T-cell (primary cell): ENCODE data around the gene ERCC2. TPM values are rescaled to one million over a fixed set of nuclear protein-coding genes. Genes with fewer than 3 reads are reported as not detected.

Source experiments
- ATAC-seq, 4 experiments: fragments of 200-7000 bp in 3 of 4; fragments of 150-1000 bp in 1 of 4; cut with Tn5 transposase; replicated peaks in 1 of 4; 1 replicate in 3 of 4; 2 replicates in 1 of 4; pipeline ENCODE4 v1.10.0; 2021; ENCODE audit warnings: moderate library complexity in 3 of 4, mild to moderate bottlenecking in 2 of 4, moderate number of reproducible peaks in 1 of 4
- CTCF ChIA-PET, 2 donors: fragments of 300-600 bp; sonication (Branson Sonifier 250); formaldehyde crosslinking; loops; one replicate each; lab custom pipeline; 2022; ENCODE audit warnings: antibody characterized with exemption in 2 of 2; lab: Charles Lee
- POLR2A ChIA-PET, 2 donors: fragments of 300-600 bp; sonication (Branson Sonifier 250); formaldehyde crosslinking; loops; one replicate each; lab custom pipeline; 2022; ENCODE audit warnings: antibody characterized with exemption in 2 of 2; lab: Charles Lee
- DNase-seq, 35 experiments: peaks; one replicate each; pipeline versions ENCODE4 v3.0.0 to v3.0.0-alpha.2; 2013 to 2023
- H3K27ac ChIP-seq: one replicate; pipeline ENCODE4 v1.5.1; 2013; ENCODE audit warnings: low read length
- H3K27me3 ChIP-seq, 2 experiments: replicated peaks in 1 of 2; 1 replicate in 1 of 2; 2 replicates in 1 of 2; pipeline versions ENCODE4 v1.6.1 to v1.7.0; 2013; ENCODE audit warnings: low read length in 1 of 2, mixed read lengths in 1 of 2; ENCODE audit not compliant: control insufficient read depth in 2 of 2, insufficient read depth in 2 of 2; ENCODE audit errors: extremely low read depth in 1 of 2
- H3K36me3 ChIP-seq, 2 donors: 1 replicate in 1 of 2; 2 replicates in 1 of 2; pipeline versions ENCODE4 v1.6.1 to v1.7.0; 2013; ENCODE audit warnings: low read length in 1 of 2; ENCODE audit not compliant: control insufficient read depth in 2 of 2, insufficient read depth in 1 of 2; ENCODE audit errors: extremely low read depth in 1 of 2
- H3K4me1 ChIP-seq, 2 experiments: 1 replicate in 1 of 2; 2 replicates in 1 of 2; pipeline versions ENCODE4 v1.6.1 to v1.7.0; 2013; ENCODE audit warnings: low read length in 2 of 2, mixed read lengths in 1 of 2; ENCODE audit not compliant: insufficient read depth in 2 of 2, control insufficient read depth in 1 of 2; ENCODE audit errors: extremely low read depth in 1 of 2
- H3K4me3 ChIP-seq, 2 donors: 1 replicate in 1 of 2; 2 replicates in 1 of 2; pipeline versions ENCODE4 v1.5.1 to v1.7.0; 2013; ENCODE audit warnings: mild to moderate bottlenecking in 2 of 2, low read length in 1 of 2, moderate library complexity in 1 of 2; ENCODE audit not compliant: control insufficient read depth in 1 of 2; ENCODE audit errors: extremely low read depth in 1 of 2
- H3K9me3 ChIP-seq: 2 replicates; pipeline ENCODE4 v1.7.0; 2013
- H3K27ac Mint-ChIP-seq, 2 donors: one replicate each; pipeline ENCODE4 v1.8.0; 2020 to 2021; ENCODE audit warnings: mild to moderate bottlenecking in 2 of 2, mixed read lengths in 2 of 2
- H3K27me3 Mint-ChIP-seq, 2 donors: one replicate each; pipeline ENCODE4 v1.8.0; 2021 to 2022; ENCODE audit warnings: mixed read lengths in 2 of 2
- H3K36me3 Mint-ChIP-seq: one replicate; pipeline ENCODE4 v1.8.0; 2021; ENCODE audit warnings: mixed read lengths
- H3K4me1 Mint-ChIP-seq, 3 donors: one replicate each; pipeline ENCODE4 v1.8.0; 2020 to 2022; ENCODE audit warnings: mixed read lengths in 3 of 3, mild to moderate bottlenecking in 1 of 3
- H3K4me3 Mint-ChIP-seq, 3 donors: one replicate each; pipeline ENCODE4 v1.8.0; 2020 to 2022; ENCODE audit warnings: mild to moderate bottlenecking in 3 of 3, mixed read lengths in 3 of 3, moderate library complexity in 3 of 3
- H3K9me3 Mint-ChIP-seq, 3 donors: one replicate each; pipeline ENCODE4 v1.8.0; 2020 to 2022; ENCODE audit warnings: mixed read lengths in 3 of 3
- WGBS: methylation state at CpG from one replicate; pipeline ENCODE4 v1.1.5; 2013; ENCODE audit warnings: missing lambda C conversion rate; ENCODE audit not compliant: insufficient coverage; 5-methylcytosine and 5-hydroxymethylcytosine counted together
- total RNA-seq, 35 experiments: library from RNA in 6 of 35; stranded (reverse) in 6 of 35; fragments of 120-200 nt in 1 of 35; gene quantifications; one replicate each; pipeline versions ENCODE4 v1.2.1 to v1.2.4 and lab custom pipeline; 2013 to 2026

The ERCC2 gene
- total RNA-seq, 5 donors from 2014 or later (not counting 1 experiment from before 2014, with no cell fraction given): 14.5 to 23.2 (median 21.3) TPM

DNA sequence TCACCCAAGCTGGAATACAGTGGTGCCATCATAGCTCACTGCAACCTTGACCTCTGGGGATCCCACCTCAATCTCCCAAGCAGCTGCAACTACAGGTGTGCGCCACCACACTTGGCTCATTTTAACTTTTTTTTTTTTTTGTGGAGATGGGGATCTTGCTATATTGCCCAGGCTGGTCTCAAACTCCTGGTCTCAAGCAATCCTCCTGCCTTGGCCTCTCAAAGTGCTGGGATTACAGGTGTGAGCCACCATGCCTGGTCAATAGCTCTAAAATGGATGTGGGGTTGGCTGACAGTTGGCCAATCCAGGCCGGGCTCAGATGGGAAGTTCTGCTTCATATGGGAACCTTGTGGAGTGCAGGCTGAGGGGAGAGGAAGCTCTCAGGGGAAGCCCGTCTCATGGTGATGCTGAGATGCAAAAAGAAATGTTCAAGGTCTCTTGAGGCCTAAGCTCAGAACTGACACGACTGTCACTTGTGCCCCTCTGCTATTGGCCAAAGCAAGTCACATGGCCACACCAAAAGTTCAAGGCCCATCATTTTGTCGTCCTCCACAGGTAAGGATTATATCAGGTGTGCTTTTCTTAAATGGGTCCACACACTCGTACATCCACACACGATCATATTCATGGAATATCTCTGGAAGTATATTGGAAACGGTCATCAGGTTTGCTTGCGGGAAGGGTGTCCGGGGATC, 36.6 kb downstream of the ERCC2 start:
- POLR2A ChIA-PET: interaction anchor here in 1 of 2 donors (0.6 kb wide), 2 partner anchors 10 to 209 kb away, joined by 3 to 4 read pairs; no protein-coding TSS in a partner anchor
- no peak for ATAC-seq

DNA sequence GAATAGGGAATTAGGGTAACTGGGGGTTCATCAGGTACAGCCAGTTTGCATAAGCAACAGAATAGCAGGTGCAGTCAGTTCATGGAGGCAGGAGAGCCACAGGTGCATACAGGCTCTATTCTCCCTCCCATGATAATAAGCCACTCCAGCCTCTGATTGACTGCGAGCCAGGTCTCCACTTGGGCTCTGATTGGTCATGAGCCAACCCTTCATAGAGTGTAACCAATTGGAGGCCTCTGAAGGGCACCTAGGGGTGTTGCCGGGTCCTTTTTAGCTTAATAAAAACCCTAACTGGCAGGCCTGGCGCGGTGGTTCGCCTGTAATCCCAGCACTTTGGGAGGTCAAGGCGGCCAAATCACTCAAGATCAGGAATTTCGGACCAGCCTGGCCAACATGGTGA, 39.0 kb downstream of the ERCC2 start:
- Mint-ChIP-seq H3K27me3 (peaks cover 2 to 5% of the 10 kb centered on the region in 2 donors), H3K27ac (no peak overlapping the region), H3K36me3 (no peaks in the 10 kb centered on the region), H3K4me3 (no peak overlapping the region), H3K9me3 (no peaks in the 10 kb centered on the region), H3K4me1 (no peaks in the 10 kb centered on the region)
- H3K4me1 ChIP-seq: no peaks in the 10 kb centered on the region
- ChIA-PET POLR2A (no interaction called here), CTCF (no interaction called here)
- H3K4me3 ChIP-seq: no peak overlapping the region
- DNase-seq: no peak
- no peaks in the 10 kb centered on the region for H3K36me3 ChIP-seq
- H3K27me3 ChIP-seq: peaks cover 0 to 24% of the 10 kb centered on the region in 2 experiments
- no peak overlapping the region for H3K27ac ChIP-seq
- WGBS: 82% methylated on average over 7 of the region's 7 CpGs
- H3K9me3 ChIP-seq: no peaks in the 10 kb centered on the region
- ATAC-seq: no peak

More for the DNA sequence above, 36.6 kb downstream of the ERCC2 start:
- Mint-ChIP-seq H3K4me3 (no peak overlapping the region), H3K27ac (no peak overlapping the region), H3K9me3 (no peaks in the 10 kb centered on the region), H3K27me3 (peaks cover 10 to 11% of the 10 kb centered on the region in 2 donors), H3K4me1 (peaks cover 3 to 6% (median 3%) of the 10 kb centered on the region in 3 donors), H3K36me3 (no peaks in the 10 kb centered on the region)
- 85% methylated on average over 3 of the region's 10 CpGs for WGBS
- no peak overlapping the region for H3K4me3 ChIP-seq
- CTCF ChIA-PET: interaction anchor here in 1 of 2 donors (0.6 kb wide), 1 partner anchor 67 kb away, joined by 5 read pairs; no protein-coding TSS in a partner anchor
- H3K27ac ChIP-seq: no peak overlapping the region
- DNase-seq: no peak
- no peaks in the 10 kb centered on the region for H3K36me3 ChIP-seq
- H3K4me1 ChIP-seq: peaks cover 0 to 5% of the 10 kb centered on the region in 2 experiments
- peaks cover 0 to 37% of the 10 kb centered on the region in 2 experiments for H3K27me3 ChIP-seq
- H3K9me3 ChIP-seq: no peaks in the 10 kb centered on the region

GRCh38 chr19:45327404-45328143, 42.8 kb downstream of the ERCC2 start:
- no peaks in the 10 kb centered on the region for H3K9me3 Mint-ChIP-seq
- peaks cover 12 to 27% of the 10 kb centered on the region in 2 donors for H3K27me3 Mint-ChIP-seq
- H3K4me3 Mint-ChIP-seq: no peak overlapping the region
- no peak overlapping the region for H3K27ac Mint-ChIP-seq
- WGBS: 66% methylated on average over 6 of the region's 13 CpGs
- Histone ChIP-seq H3K27me3 (peaks cover 0 to 49% of the 10 kb centered on the region in 2 experiments), H3K4me1 (peaks cover 0 to 11% of the 10 kb centered on the region in 2 experiments), H3K36me3 (no peaks in the 10 kb centered on the region), H3K9me3 (no peaks in the 10 kb centered on the region), H3K4me3 (no peak overlapping the region), H3K27ac (no peak overlapping the region)
- H3K36me3 Mint-ChIP-seq: no peaks in the 10 kb centered on the region
- ChIA-PET CTCF (no interaction called here), POLR2A (no interaction called here)
- DNase-seq: no peak
- ATAC-seq: no peak
- H3K4me1 Mint-ChIP-seq: no peaks in the 10 kb centered on the region

DNA sequence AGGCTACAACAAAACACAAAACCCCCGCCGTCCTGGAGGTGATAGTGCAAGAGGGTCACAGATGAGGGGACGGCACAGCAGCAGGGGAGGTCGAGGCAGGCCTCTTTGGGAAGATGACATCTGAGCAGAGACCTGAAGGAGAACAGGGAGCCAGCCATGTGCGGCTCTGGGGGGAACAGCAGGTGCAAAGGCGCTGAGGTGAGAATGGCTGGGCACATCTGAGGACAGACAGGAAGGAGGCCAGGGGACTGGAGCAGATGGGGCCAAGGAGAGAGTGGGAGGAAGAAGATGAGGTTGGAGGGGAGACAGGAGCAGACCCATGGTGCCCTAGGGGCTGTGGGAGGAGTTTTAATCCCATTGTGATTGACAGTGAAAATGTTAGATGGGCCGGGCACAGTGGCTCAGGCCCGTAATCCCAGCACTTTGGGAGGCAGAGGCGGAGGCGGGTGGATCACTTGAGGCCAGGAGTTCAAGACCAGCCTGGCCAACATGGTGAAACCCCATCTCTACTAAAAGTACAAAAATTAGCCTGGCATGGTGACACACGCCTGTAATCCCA, 45.9 kb downstream of the ERCC2 start:
- H3K36me3 Mint-ChIP-seq: no peaks in the 10 kb centered on the region
- H3K4me1 ChIP-seq: peaks cover 0 to 11% of the 10 kb centered on the region in 2 experiments
- peaks cover 17 to 42% of the 10 kb centered on the region in 2 donors for H3K27me3 Mint-ChIP-seq
- DNase-seq (no peak), ATAC-seq (no peak)
- 57% methylated on average over 5 of the region's 11 CpGs for WGBS
- peaks cover 0 to 61% of the 10 kb centered on the region in 2 experiments for H3K27me3 ChIP-seq
- H3K4me3 Mint-ChIP-seq: no peak overlapping the region
- ChIA-PET POLR2A (interaction anchor here in 1 of 2 donors (1.0 kb wide), 1 partner anchor 9 kb away, joined by 3 read pairs; no protein-coding TSS in a partner anchor), CTCF (no interaction called here)
- H3K27ac Mint-ChIP-seq: peak overlapping the region in 1 of 2 donors; percentile 4
- H3K9me3 Mint-ChIP-seq: no peaks in the 10 kb centered on the region
- no peaks in the 10 kb centered on the region for H3K9me3 ChIP-seq
- H3K4me3 ChIP-seq: no peak overlapping the region
- no peaks in the 10 kb centered on the region for H3K4me1 Mint-ChIP-seq
- no peak overlapping the region for H3K27ac ChIP-seq
- H3K36me3 ChIP-seq: no peaks in the 10 kb centered on the region

DNA sequence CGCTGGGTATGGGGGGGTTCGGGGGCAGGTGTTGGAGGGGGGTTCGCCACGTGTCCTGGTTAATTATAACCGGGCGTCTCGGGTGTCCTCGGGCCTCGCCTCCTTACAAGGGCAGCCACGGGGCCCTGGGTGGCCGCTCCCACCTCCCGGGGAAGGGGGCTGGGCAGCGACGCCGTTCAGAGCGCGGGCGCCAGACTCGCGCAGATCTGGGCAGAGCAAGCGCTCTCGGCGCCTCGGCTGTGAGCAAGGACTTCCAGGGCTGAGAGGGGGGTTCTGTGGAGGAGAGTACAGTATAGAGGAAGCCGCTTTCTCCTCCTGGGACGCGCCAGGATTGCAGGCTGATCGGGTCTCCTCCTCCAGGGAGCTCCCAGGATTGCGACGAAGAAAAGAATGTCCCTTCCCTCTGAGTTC, 46.7 kb downstream of the ERCC2 start:
- WGBS: 2% methylated on average over 17 of the region's 30 CpGs
- H3K4me3 Mint-ChIP-seq: no peak overlapping the region
- H3K36me3 Mint-ChIP-seq: no peaks in the 10 kb centered on the region
- no peaks in the 10 kb centered on the region for H3K4me1 Mint-ChIP-seq
- peaks cover 0 to 11% of the 10 kb centered on the region in 2 experiments for H3K4me1 ChIP-seq
- H3K27me3 Mint-ChIP-seq: peaks cover 17 to 48% of the 10 kb centered on the region in 2 donors
- CTCF ChIA-PET: no interaction called here
- no peaks in the 10 kb centered on the region for H3K36me3 ChIP-seq
- H3K9me3 Mint-ChIP-seq: no peaks in the 10 kb centered on the region
- H3K27me3 ChIP-seq: peaks cover 0 to 67% of the 10 kb centered on the region in 2 experiments
- no peak overlapping the region for H3K27ac ChIP-seq
- H3K9me3 ChIP-seq: no peaks in the 10 kb centered on the region
- DNase-seq (no peak), ATAC-seq (no peak)
- POLR2A ChIA-PET: interaction anchor here in 1 of 2 donors (1.0 kb wide), 1 partner anchor 10 kb away, joined by 3 read pairs; no protein-coding TSS in a partner anchor
- H3K4me3 ChIP-seq: peak overlapping the region in 1 of 2 donors; percentile 33
- no peak overlapping the region for H3K27ac Mint-ChIP-seq

- Mint-ChIP-seq H3K4me3 (no peak within 1 kb of the TSS), H3K27ac (no peak within 1 kb of the TSS), H3K9me3 (no peaks in the 10 kb centered on the region), H3K4me1 (no peaks in the 10 kb centered on the region), H3K27me3 (peaks cover 23 to 53% of the 10 kb centered on the region in 2 donors), H3K36me3 (no peaks in the 10 kb centered on the region)
- POLR2A ChIA-PET: no interaction called here
- Histone ChIP-seq H3K4me1 (peaks cover 0 to 11% of the 10 kb centered on the region in 2 experiments), H3K36me3 (no peaks in the 10 kb centered on the region), H3K4me3 (peak within 1 kb of the TSS in 1 of 2 donors; percentile 33), H3K27ac (no peak within 1 kb of the TSS), H3K27me3 (peaks cover 0 to 69% of the 10 kb centered on the region in 2 experiments), H3K9me3 (no peaks in the 10 kb centered on the region)
- CTCF ChIA-PET: no interaction called here
- ATAC-seq (no peak), DNase-seq (no peak)
- WGBS: 59% methylated on average over 10 of the region's 15 CpGs
These were observed 47.6 kb downstream of the ERCC2 start, which contains the start of gene CKM for GRCh38 chr19:45322744-45323281. Gene CKM, minus strand, starts transcription at chr19:45322875. Its CDS starts 3,162 bp downstream, at chr19:45319713.
